GM19025 (cell line): ENCODE data around the gene SLC9A6.
"Not testable (repeated sequence)": the region's sequence is repeated elsewhere in the genome, so short reads cannot be mapped to it uniquely, and the experiment has no call there.

Experiments used
- ATAC-seq: cut with Tn5 transposase; IDR thresholded peaks from one replicate; pipeline ENCODE4 v1.9.1; 2021; ENCODE audit warnings: mild to moderate bottlenecking, low read depth, moderate library complexity; ENCODE audit not compliant: unreplicated experiment

The SLC9A6 gene

DNA sequence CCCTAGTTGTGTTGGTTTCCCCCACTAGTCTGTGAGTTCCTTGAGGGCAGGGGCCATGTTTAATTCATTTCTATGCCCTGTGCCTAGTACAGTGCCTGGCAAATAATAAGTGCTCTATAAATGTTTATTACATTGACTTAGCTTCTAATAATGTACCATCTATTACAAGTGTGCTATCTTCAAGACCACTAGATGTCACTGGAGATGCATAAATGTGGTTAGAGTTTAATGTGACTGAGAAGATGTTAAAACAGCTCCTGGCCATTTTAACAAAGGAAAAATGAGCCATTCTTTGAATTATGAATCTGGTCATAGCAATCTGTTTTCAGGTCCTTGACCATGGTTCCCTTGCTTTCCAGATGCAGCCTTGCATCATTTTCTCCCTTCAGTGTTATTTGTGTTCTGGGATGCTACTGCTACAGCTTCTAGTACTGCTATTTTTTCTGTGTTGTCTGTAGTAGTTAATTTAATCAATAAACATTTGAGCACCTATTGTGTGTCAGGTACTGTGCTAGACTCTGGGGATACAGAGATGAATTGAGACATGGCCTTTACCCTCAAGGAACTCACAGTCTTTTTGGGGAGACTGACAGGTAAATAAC lies 43.2 kb downstream of the SLC9A6 start:
- peak; percentile 57 for ATAC-seq

DNA sequence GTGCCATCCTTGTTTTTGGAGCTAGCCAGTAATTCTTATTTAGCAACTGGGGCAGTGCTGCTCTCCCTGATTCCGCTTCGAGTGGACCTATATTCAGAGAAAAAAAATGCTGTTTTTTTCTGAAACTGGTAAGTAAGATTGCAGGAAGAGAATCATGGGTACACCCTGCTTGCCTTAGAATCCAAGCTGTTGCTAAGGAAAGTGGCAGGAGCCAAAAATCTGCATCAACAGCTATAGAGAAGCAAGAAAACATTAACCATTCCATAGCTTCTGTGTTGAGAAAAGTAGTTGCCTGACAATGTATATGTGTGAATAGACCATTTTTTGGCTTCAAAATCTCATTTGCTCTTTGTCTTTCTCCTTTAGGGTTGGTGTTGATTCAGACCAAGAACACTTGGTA lies 44.5 kb downstream of the SLC9A6 start:
- ATAC-seq: no peak

DNA sequence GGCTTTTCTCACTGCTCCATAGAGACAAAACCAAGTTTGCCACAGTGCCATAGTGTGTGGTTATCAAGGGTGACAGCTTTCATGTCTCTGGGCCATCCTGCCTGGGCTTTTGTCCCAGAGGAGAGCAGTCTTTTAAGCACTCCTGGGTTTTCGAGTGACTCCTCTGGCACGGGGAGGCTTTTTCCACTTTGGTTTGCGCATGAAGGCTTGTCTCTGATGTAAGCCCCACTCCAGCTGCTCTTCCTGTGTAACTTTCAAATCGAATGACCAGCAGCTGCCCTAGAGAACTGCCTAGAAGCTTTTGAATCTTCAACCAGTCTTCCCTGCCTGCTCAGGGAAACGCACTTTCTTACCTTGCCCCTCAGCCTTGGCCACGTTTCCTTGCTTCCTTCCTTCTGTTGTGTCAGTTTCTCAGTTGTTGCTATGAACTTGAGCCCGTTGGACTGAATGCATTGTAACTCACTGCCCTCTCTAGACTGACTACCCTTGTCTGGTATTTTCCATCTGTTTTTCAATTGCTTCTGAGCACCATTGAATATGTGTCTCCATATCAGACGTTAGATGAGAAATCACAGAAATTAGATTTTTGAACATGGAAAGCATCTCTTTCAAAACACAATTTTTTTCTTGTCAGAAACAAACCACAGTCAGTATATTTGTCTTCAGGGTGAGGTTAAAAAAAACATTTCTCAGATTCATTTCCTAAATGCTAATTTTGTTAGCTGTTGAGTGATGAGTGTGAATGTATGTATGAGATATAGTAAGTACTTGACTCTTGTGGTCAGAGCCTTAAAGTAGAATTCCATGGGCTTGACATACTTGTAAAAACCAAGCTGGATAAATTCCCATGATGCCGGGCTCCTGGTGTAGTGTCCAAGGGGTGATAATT lies 45.3 kb downstream of the SLC9A6 start:
- no peak for ATAC-seq

DNA sequence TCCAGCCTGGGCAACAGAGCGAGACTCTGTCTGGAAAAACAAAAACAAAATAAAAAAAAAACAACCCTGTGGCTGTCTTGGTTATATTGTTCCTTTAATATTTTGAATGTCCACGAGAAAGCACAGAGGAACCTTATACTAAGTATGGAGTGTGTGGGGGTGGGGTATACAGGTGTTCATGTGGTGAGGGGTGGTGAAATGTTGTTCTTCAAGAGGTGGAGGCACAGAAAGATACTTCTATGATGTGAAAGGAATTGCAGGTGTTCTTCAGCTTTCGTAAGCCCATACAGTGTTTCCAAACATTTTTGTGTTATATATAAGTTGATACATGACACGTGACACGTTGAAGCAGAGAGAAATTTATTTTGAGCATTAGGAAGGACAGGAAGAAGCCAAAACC lies 46.4 kb downstream of the SLC9A6 start:
- no peak for ATAC-seq

DNA sequence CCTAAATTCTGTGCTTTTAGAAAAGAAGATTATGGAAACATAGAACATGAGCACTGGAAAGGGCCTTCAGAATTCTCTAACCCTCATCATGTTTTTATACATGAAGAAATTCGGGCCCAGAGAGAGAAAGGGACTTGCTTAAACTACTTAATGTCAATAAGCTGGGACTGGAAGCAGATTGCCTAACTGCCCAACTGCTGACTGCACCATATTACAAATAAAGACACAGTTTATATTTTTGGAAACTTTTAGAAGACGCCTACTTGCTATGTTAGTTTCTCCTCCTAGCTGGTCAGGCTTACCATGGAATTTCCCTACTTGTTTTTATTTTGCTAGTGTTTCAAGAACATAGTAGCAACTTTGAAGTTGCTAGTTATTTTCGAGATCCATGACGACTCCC lies 47.1 kb downstream of the SLC9A6 start:
- no peak for ATAC-seq

DNA sequence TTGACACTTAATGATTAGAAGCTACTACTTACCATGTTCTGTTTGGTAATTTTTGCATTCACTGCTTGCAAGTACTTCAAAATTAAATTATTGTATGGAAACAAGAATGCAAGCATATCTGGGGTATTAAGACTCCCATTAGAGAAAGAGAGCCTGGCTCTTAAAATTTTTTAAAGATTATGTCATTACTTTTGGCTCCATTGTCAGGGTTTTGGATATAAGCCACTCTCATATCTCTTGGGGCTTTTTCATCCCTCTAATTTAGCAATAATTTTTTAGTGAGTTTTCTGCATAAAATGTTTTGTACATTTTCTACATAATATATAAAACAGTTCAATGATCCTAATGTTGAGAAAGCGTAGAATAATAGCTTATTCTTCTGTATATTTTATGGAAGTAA lies 49.4 kb downstream of the SLC9A6 start:
- no peak for ATAC-seq

DNA sequence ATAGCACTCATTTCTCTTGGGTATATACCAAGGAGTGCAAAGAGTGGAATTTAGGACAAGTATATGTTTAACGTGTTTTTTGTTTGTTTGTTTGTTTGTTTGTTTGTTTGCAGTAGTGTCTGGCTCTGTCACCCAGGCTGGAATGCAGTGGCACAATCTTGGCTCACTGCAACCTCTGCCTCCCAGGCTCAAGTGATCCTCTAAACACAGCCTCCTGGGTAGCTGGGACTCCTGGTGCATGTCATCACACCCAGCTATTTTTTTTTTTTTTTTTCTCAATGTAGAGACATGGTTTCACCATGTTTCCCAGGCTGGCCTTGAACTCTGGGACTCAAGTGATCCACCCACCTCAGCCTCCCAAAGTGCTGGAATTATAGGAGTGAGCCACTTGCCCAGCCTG lies 50.4 kb downstream of the SLC9A6 start:
- no peak for ATAC-seq

DNA sequence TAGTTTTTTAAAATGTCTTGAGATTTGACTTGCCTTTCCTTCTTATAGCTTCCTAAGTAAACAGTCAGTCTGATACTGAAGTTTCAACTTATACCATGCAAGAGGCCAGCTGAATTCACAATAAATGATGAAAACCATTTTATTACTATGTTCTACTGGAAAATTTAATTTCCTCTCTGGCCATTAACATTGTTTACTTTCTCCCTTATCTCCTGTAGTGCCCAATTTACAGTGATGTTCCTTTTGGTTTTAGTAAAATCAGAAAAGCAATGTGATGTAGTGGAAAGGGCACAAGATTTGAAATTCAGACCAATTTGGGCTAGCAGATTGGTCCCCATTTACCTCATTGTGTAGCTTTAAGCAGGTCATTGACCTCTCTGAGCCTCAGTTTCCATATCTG lies 54.2 kb downstream of the SLC9A6 start:
- ATAC-seq: no peak

DNA sequence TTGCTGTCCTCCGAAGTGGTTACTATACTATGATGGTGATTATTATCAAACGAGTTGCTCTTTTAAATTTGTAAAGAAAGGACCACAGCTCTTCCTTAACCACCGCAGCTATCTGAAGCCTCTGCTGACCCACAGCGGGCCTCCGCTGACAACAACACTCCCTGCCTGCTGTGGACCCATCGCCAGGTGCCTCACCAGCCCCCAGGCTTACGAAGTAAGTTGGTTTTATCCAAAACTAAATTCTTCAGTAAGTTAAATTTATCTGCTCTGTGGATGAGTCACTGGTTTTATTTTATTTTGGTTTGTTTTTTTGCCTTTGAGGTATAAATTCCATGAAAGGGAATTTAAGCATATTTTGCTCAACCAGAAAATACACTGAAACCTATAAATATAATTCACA lies 54.7 kb downstream of the SLC9A6 start:
- ATAC-seq: no peak

DNA sequence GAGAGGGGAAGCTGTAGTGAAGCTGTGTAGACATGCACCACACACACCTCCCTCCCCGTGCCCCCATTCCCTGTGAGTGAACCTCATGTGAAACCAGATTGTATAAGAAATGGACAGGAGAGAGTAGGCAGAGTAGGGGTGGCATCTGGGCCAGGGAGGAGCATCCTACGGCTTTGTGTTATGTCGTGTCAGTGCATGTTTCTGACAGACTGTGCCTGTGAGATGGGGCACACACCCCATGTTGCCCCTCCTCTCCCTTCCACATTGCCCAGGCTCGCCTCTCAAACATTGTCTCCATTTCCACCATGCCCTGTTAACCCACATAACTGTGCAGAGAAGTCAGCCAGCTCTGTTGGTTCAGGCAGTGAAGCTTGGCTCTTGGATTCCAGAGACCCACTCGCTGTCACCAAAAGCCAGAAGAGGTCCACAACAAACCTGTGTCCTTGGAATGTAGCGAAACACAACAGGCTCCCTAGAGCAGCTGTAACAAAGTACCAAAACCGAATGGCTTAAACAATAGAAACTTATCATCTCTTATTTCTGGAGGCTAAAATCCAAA lies 56.1 kb downstream of the SLC9A6 start:
- no peak for ATAC-seq

DNA sequence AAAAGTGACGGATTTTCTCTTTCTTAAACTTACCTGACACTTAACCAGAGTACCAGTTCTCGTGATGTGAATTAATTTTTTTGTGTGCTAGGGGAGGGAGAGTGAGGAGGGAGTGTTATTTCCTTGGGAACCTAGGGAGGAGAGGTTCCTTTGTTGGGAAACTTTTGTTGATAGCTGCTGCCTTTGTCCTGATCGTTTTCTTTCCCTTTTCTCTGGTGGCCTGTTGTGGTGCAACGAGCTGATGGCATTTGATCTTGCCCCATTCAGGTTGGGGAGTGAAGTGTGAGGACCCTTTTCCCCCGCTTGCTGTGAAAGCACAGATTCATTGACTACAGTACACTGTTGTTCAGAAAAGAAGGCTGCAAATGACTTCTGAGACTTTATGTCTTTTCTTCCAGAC lies 59.8 kb downstream of the SLC9A6 start:
- ATAC-seq: no peak

DNA sequence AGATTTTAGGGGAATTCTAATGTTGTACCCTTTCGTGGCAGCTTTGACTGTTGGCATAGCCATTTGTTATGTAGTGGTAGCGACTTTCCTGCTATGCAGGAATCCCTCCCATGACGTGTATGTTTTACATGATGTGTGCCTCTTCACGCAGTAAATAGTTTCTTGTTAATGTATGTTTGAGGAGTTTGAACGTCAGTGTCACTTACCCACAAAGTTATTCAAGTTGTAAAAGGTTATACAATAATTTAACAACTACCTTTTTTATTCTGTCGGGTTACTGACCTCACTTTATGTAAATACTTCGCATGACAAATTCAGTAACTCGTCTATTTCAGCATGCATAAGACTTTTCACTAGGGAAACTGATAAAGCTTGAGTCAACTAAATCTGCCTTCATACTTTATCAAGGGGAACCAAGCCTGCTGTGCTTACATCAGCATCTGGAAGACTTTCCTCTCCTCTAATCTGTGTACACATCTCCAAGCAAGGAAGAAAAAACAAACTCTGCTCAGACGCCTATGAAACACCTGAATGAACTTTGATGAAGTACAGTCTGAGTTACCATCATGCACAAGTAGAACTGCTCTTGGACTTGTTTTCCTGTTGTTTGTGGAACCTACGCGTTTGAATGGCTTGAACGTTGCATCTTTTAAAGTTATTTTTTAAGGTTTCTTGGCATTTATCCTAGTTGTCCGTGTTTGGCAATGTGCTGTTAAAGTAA lies 61.2 kb downstream of the SLC9A6 start:
- no peak for ATAC-seq

DNA sequence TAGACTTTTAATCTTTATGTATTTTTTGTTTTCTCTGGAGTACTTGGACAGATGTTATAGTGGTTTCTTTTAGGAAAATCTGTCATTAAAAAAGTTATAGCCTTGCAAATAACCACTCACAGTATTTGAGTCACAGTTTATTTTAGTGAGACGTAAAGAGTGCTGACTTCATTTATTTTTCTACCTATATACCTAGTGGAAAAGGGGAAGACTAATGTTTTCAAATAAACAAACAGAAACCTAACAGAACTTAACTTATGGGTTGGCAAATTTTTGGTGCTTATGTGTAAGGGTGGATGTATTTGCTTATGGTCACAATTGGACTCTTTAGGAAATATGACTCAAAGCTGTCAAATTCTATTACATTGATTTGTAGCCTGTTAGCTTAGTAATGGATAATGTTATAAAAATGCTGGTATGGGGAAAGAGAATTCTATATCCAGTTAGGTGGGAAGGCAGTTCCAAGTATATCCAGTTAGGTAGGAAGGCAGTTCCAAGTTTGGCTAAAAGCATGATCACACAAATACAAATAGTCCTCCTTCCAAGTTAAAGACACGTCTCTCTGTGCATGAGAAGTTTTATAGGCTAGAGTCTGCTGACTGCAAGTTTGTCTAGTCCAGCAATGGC lies 61.9 kb downstream of the SLC9A6 start:
- no peak for ATAC-seq

DNA sequence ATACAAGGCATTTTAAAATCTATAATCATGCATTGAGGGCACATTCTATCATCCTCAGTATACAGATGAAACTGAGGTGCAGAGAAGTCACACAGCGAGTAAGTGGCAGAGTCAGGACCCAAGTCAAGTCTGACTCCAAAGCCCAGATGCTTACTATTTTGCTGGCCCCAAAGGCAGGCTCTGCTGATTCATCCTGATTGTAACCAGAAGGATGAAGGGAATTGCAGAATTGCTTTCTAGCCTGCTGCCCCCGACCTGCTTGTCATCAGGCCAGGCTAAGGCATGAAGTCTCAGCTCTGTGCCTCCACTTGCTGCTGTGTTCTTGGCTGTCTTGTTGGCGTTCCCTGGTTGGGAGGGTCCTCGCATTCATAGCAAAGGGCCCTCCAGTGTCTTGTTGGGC lies 62.7 kb downstream of the SLC9A6 start:
- no peak for ATAC-seq

DNA sequence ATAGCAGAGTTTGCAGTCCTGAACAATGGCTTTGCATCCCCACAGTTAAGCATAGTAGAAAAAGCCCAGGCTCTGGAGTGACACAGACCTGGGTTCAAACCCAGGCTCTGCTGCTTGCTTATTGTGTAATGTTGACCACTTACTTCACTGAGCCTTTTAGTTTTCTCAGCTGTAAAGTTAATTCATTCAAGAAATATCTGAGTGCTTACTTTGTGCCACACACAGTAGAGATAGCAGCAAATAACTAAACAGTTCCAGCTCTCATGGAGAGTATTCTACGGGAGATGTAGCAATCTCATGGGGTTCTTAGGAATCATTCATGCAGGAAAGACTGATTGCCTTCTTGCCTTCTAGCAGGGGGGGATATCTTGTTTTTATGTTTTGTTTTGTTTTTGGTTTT lies 63.2 kb downstream of the SLC9A6 start:
- no peak for ATAC-seq

DNA sequence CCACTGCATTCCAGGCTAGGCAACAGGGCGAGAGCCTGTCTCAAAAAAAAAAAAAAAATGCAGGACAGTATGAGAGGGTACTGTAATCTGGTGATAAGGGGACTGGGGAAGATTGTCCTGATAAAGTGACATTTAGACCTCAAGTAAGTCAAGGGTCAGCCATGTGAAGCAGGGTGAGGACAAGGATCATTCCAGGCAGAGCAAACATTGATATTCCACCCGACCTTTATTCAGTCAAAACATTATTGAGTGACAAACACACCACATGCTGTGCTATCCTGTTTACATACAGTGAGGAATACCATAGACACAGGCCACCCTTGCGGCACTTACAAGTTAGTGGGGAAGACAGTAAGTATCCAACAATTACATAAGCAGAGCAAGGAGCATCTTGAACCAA lies 64.4 kb downstream of the SLC9A6 start:
- ATAC-seq: no peak

DNA sequence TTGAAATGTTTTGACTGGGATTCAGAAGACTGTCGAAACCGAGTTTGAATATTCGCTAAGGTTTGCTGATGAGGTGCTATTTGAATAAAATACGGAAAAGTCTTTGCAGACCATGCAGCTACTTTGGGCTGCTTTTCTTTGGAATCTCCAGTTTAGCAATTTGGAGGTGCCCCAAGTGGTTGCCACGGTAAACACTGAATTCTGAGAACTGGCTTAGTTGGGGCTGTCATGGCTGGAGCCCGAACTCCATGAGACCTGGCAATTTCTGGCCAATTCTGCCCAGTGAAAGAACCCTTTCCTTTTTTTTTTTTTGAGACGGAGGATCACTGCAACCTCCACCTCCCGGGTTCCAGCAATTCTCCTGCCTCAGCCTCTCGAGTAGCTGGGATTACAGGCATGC lies 65.6 kb downstream of the SLC9A6 start:
- ATAC-seq: not testable (repeated sequence)

DNA sequence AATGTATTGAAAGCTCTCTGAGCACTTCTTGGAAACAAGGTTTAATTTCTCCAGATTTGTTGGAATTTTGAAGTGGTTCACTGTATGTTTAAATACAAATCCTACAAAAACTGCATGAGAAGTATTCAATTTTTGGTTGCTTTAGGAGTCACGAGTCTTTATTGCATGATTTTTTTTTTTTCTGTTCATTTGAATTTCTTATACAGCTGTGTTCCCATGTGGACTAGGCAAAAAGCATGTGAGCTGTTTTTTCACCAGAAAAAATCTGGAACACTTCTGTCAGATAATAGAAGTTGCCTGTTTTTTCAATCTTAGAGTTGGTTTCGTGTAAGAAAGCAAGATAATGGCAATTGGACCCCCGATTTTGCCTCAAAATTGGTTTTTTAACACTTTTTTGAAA lies 66.4 kb downstream of the SLC9A6 start:
- ATAC-seq: no peak

DNA sequence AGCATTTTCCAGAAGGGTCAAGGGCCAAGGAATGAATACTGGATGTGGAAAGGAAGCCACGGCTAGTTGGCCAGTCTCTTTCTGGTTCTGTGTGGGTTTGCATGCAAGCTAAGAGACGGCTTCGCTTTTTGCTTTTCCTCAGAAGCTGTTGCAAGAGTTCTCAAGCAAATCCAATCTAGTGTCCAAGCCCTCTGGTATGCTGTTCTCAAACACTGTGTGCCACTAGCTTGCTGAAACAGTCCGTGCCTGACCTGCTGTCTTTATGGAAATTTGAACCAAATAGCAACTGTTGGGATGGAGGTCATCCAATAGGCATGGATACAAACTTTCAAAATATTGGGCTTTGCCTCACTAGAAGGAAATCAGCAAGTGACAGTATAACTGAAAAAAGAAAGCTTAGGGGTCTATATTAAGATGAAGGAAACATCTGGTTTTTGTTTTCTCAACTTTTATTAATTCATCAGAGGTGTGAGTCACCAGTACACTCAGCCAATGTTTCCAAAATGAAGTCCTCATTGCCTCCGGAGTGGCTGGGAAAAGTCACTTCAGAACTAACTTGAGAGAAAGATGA lies 70.5 kb downstream of the SLC9A6 start:
- ATAC-seq: no peak

DNA sequence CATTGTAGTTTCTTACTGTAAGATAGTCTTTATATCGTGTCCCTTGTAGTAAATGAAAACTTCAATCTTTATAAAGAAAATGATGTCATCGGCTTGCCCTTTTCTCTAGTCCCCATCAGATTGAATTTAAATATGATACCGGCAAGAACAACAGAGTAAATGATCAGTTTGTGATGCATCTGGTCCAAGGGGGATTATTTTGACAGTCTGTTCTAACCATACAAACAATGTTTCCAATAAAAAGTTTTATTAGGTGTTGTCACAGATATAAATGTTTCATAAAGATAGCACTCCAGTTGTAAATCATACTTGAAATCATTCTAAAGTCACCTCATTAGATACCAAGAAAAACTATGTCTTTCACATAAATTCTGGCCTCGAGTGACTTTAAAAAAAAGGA lies 72.3 kb downstream of the SLC9A6 start:
- ATAC-seq: no peak

DNA sequence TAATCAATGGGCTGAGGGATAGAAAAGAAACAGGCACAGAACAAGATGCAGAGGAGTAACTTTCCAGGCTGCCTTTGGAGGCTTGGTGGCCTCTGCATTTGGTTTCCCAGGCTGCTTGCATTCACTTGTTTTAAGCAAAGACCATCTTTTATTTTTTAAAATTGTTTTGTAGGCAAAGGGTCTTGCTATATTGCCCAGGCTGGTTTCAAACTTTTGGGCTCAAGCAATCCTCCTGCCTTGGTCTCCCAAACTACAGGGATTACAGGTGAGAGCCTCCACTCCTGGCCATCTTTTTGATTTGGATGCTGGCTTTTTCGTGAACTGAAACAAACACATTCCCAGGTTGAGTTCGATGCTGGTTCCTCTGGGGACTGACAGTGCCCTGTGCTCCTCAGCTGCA lies 74.1 kb downstream of the SLC9A6 start:
- ATAC-seq: no peak
